ENCODE measurements around the gene IGSF3. TPM values are rescaled to one million over a fixed set of nuclear protein-coding genes. Genes with fewer than 3 reads are reported as not detected.

Gene IGSF3
- total RNA-seq, 1 donor from 2014 or later: 34.8 TPM

- Histone ChIP-seq H3K36me3 (ENCODE audit: control insufficient read depth, insufficient read depth, low read length) (no peaks in the 10 kb centered on the region), H3K27me3 (ENCODE audit: control insufficient read depth, insufficient read depth, low read length) (no peaks in the 10 kb centered on the region), H3K4me3 (ENCODE audit: low read depth, low read length) (peak overlapping the region; percentile 71)
- no peak for DNase-seq (ENCODE audit: low read depth)
- TF ChIP-seq CTCF (IDR thresholded peaks at IDR 0.05; ENCODE audit: insufficient read depth, low read length, poor library complexity, severe bottlenecking): no peak
Observed at GRCh38 chr1:116667078-116667574, 407 bp downstream of the IGSF3 start.

GRCh38 chr1:116666187-116667077 lies 1.1 kb downstream of the IGSF3 start:
- no peaks in the 10 kb centered on the region for H3K27me3 ChIP-seq (ENCODE audit: control insufficient read depth, insufficient read depth, low read length)
- peak overlapping the region; percentile 71 for H3K4me3 ChIP-seq (ENCODE audit: low read depth, low read length)
- TF ChIP-seq CTCF (IDR thresholded peaks at IDR 0.05; ENCODE audit: insufficient read depth, low read length, poor library complexity, severe bottlenecking): no peak
- DNase-seq (ENCODE audit: low read depth): no peak
- H3K36me3 ChIP-seq (ENCODE audit: control insufficient read depth, insufficient read depth, low read length): no peaks in the 10 kb centered on the region

- no peak for TF ChIP-seq CTCF (IDR thresholded peaks at IDR 0.05; ENCODE audit: insufficient read depth, low read length, poor library complexity, severe bottlenecking)
- no peaks in the 10 kb centered on the region for H3K27me3 ChIP-seq (ENCODE audit: control insufficient read depth, insufficient read depth, low read length)
- no peaks in the 10 kb centered on the region for H3K36me3 ChIP-seq (ENCODE audit: control insufficient read depth, insufficient read depth, low read length)
- DNase-seq (ENCODE audit: low read depth): no peak
- no peak overlapping the region for H3K4me3 ChIP-seq (ENCODE audit: low read depth, low read length)
Observed at GRCh38 chr1:116664978-116665371, 2.6 kb downstream of the IGSF3 start.

GRCh38 chr1:116664366-116664977 lies 3.1 kb downstream of the IGSF3 start:
- Histone ChIP-seq H3K4me3 (ENCODE audit: low read depth, low read length) (no peak overlapping the region), H3K36me3 (ENCODE audit: control insufficient read depth, insufficient read depth, low read length) (no peaks in the 10 kb centered on the region), H3K27me3 (ENCODE audit: control insufficient read depth, insufficient read depth, low read length) (no peaks in the 10 kb centered on the region)
- TF ChIP-seq CTCF (IDR thresholded peaks at IDR 0.05; ENCODE audit: insufficient read depth, low read length, poor library complexity, severe bottlenecking): no peak
- no peak for DNase-seq (ENCODE audit: low read depth)

GRCh38 chr1:116663821-116664220 lies 3.7 kb downstream of the IGSF3 start:
- Histone ChIP-seq H3K36me3 (ENCODE audit: control insufficient read depth, insufficient read depth, low read length) (no peaks in the 10 kb centered on the region), H3K4me3 (ENCODE audit: low read depth, low read length) (no peak overlapping the region), H3K27me3 (ENCODE audit: control insufficient read depth, insufficient read depth, low read length) (no peaks in the 10 kb centered on the region)
- TF ChIP-seq CTCF (IDR thresholded peaks at IDR 0.05; ENCODE audit: insufficient read depth, low read length, poor library complexity, severe bottlenecking): no peak
- DNase-seq (ENCODE audit: low read depth): no peak

Data from kidney epithelial cell (primary cell).